ENCODE results near the gene LPP. TPM values are rescaled to one million over a fixed set of nuclear protein-coding genes. Genes with fewer than 3 reads are reported as not detected.
A peak's percentile ranks its signal among the peaks of the same experiment; 100 is the strongest.

LPP gene
- total RNA-seq, 6 donors from 2014 or later: 86.0 to 196 (median 160) TPM

- no peaks in the 10 kb centered on the region for H3K36me3 ChIP-seq
- DNase-seq (no peak), ATAC-seq (ENCODE audit: low FRiP score in 2 of 2) (no peak)
- no peak for TF ChIP-seq EP300 (IDR thresholded peaks at IDR 0.05)
- TF ChIP-seq CTCF (IDR thresholded peaks at IDR 0.05): no peak
- TF ChIP-seq POLR2A (IDR thresholded peaks at IDR 0.05): no peak
- no peak for TF ChIP-seq POLR2AphosphoS5 (IDR thresholded peaks at IDR 0.05)
- H3K4me3 ChIP-seq: no peak overlapping the region
- no peaks in the 10 kb centered on the region for H3K9me3 ChIP-seq
- H3K4me1 ChIP-seq: peaks cover 4 to 23% (median 14%) of the 10 kb centered on the region in 4 donors
- no peaks in the 10 kb centered on the region for H3K27me3 ChIP-seq
- no peak overlapping the region for H3K27ac ChIP-seq
These were observed 182.2 kb downstream of the LPP start for GRCh38 chr3:188336178-188336577.

GRCh38 chr3:188337232-188337631 is 183.3 kb downstream of the LPP start:
- TF ChIP-seq CTCF (IDR thresholded peaks at IDR 0.05): no peak
- TF ChIP-seq POLR2AphosphoS5 (IDR thresholded peaks at IDR 0.05): no peak
- WGBS, 2 donors: 90 to 100% methylated on average over 2 to 4 of the region's 4 CpGs
- Histone ChIP-seq H3K9me3 (no peaks in the 10 kb centered on the region), H3K4me3 (no peak overlapping the region), H3K36me3 (no peaks in the 10 kb centered on the region), H3K4me1 (peaks cover 4 to 23% (median 14%) of the 10 kb centered on the region in 4 donors), H3K27me3 (no peaks in the 10 kb centered on the region), H3K27ac (no peak overlapping the region)
- ATAC-seq (ENCODE audit: low FRiP score in 2 of 2) (peak in 1 of 2 donors; percentile 19), DNase-seq (no peak)

GRCh38 chr3:188338086-188338485 is 184.1 kb downstream of the LPP start:
- peaks cover 4 to 23% (median 14%) of the 10 kb centered on the region in 4 donors for H3K4me1 ChIP-seq

GRCh38 chr3:188339410-188340295 is 185.7 kb downstream of the LPP start:
- DNase-seq: no peak
- no peak for TF ChIP-seq POLR2A (IDR thresholded peaks at IDR 0.05)
- no peak for TF ChIP-seq POLR2AphosphoS5 (IDR thresholded peaks at IDR 0.05)
- no peak for TF ChIP-seq CTCF (IDR thresholded peaks at IDR 0.05)
- no peak for TF ChIP-seq EP300 (IDR thresholded peaks at IDR 0.05)
- H3K4me3 ChIP-seq: no peak overlapping the region
- no peak overlapping the region for H3K27ac ChIP-seq
- H3K27me3 ChIP-seq: no peaks in the 10 kb centered on the region
- 66 to 74% methylated on average over 11 of the region's 11 CpGs for WGBS, 2 donors
- no peaks in the 10 kb centered on the region for H3K36me3 ChIP-seq
- ATAC-seq (ENCODE audit: low FRiP score in 2 of 2): no peak
- H3K9me3 ChIP-seq: no peaks in the 10 kb centered on the region
- peaks cover 4 to 23% (median 15%) of the 10 kb centered on the region in 4 donors for H3K4me1 ChIP-seq

More at GRCh38 chr3:188338086-188338485, 184.1 kb downstream of the LPP start:
- DNase-seq: no peak
- Histone ChIP-seq H3K9me3 (no peaks in the 10 kb centered on the region), H3K36me3 (no peaks in the 10 kb centered on the region), H3K27me3 (no peaks in the 10 kb centered on the region), H3K4me3 (no peak overlapping the region), H3K27ac (no peak overlapping the region)
- TF ChIP-seq POLR2AphosphoS5 (IDR thresholded peaks at IDR 0.05): no peak
- TF ChIP-seq EP300 (IDR thresholded peaks at IDR 0.05): no peak
- TF ChIP-seq CTCF (IDR thresholded peaks at IDR 0.05): no peak
- no peak for TF ChIP-seq POLR2A (IDR thresholded peaks at IDR 0.05)
- ATAC-seq (ENCODE audit: low FRiP score in 2 of 2): no peak

- Histone ChIP-seq H3K27me3 (no peaks in the 10 kb centered on the region), H3K9me3 (no peaks in the 10 kb centered on the region), H3K4me1 (peaks cover 11 to 28% (median 18%) of the 10 kb centered on the region in 4 donors), H3K27ac (no peak overlapping the region), H3K4me3 (no peak overlapping the region), H3K36me3 (no peaks in the 10 kb centered on the region)
- no peak for TF ChIP-seq POLR2A (IDR thresholded peaks at IDR 0.05)
- no peak for TF ChIP-seq POLR2AphosphoS5 (IDR thresholded peaks at IDR 0.05)
- no peak for TF ChIP-seq EP300 (IDR thresholded peaks at IDR 0.05)
- no peak for TF ChIP-seq CTCF (IDR thresholded peaks at IDR 0.05)
- 84 to 92% methylated on average over 2 of the region's 2 CpGs for WGBS, 2 donors
- DNase-seq: no peak
- ATAC-seq (ENCODE audit: low FRiP score in 2 of 2): no peak
These were observed 187.5 kb downstream of the LPP start for GRCh38 chr3:188341501-188341900.
